NK-92 treated with Interleukin-12 subunit alpha and Interleukin-12 subunit beta, amount 100 ng/mL, for 24 hours (cell line): ENCODE measurements around the gene BCL2L2.
"Not testable (repeated sequence)": the region's sequence is repeated elsewhere in the genome, so short reads cannot be mapped to it uniquely, and the experiment has no call there.

Experiments used
- DNase-seq: peaks from one replicate; lab custom pipeline; 2025; lab: John Stamatoyannopoulos, UW

Gene BCL2L2

GRCh38 chr14:23306412-23307145 lies at the start of gene BCL2L2:
BCL2L2 (plus strand) TSS chr14:23306833; CDS start chr14:23307768, 935 bp downstream.
- DNase-seq: peak; percentile 71

GRCh38 chr14:23258256-23258655 lies 48.4 kb upstream of the BCL2L2 start:
- no peak for DNase-seq

GRCh38 chr14:23259426-23259825 lies 47.2 kb upstream of the BCL2L2 start:
- DNase-seq: no peak

GRCh38 chr14:23260849-23261248 lies 45.8 kb upstream of the BCL2L2 start:
- DNase-seq: not testable (repeated sequence)

GRCh38 chr14:23269193-23269592 lies 37.4 kb upstream of the BCL2L2 start:
- DNase-seq: no peak

GRCh38 chr14:23275412-23275811 lies 31.2 kb upstream of the BCL2L2 start:
- no peak for DNase-seq

GRCh38 chr14:23277189-23277588 lies 29.4 kb upstream of the BCL2L2 start:
- DNase-seq: no peak

- DNase-seq: not testable (repeated sequence)
Measured at GRCh38 chr14:23277928-23278327, 28.7 kb upstream of the BCL2L2 start.

GRCh38 chr14:23281247-23281646 lies 25.4 kb upstream of the BCL2L2 start:
- DNase-seq: no peak

- no peak for DNase-seq
Measured at GRCh38 chr14:23284654-23285529, 21.7 kb upstream of the BCL2L2 start.

- no peak for DNase-seq
Measured at GRCh38 chr14:23285530-23286019, 21.1 kb upstream of the BCL2L2 start.

- peak; percentile 98 for DNase-seq
Measured at GRCh38 chr14:23286020-23286901, 20.4 kb upstream of the BCL2L2 start, which contains the start of gene HOMEZ. HOMEZ (minus strand) TSS chr14:23286132; CDS start chr14:23285952, 180 bp downstream.

- DNase-seq: no peak
Measured at GRCh38 chr14:23286902-23287479, 19.6 kb upstream of the BCL2L2 start.

GRCh38 chr14:23294734-23295561 lies 11.7 kb upstream of the BCL2L2 start:
- DNase-seq: no peak

GRCh38 chr14:23296012-23296777 lies 10.4 kb upstream of the BCL2L2 start:
- DNase-seq: no peak

GRCh38 chr14:23297096-23297495 lies 9.5 kb upstream of the BCL2L2 start:
- no peak for DNase-seq

- no peak for DNase-seq
Measured at GRCh38 chr14:23297611-23298277, 8.9 kb upstream of the BCL2L2 start.

GRCh38 chr14:23299211-23299957 lies 7.2 kb upstream of the BCL2L2 start:
- DNase-seq: no peak
